ENCODE measurements around the gene TNFRSF18. TPM values are rescaled to one million over a fixed set of nuclear protein-coding genes. Genes with fewer than 3 reads are reported as not detected.

TNFRSF18 gene
- polyA plus RNA-seq, 1 donor = 0.38 TPM

GRCh38 chr1:1166642-1167397, 39.6 kb downstream of the TNFRSF18 start:
- no peak for DNase-seq

DNA sequence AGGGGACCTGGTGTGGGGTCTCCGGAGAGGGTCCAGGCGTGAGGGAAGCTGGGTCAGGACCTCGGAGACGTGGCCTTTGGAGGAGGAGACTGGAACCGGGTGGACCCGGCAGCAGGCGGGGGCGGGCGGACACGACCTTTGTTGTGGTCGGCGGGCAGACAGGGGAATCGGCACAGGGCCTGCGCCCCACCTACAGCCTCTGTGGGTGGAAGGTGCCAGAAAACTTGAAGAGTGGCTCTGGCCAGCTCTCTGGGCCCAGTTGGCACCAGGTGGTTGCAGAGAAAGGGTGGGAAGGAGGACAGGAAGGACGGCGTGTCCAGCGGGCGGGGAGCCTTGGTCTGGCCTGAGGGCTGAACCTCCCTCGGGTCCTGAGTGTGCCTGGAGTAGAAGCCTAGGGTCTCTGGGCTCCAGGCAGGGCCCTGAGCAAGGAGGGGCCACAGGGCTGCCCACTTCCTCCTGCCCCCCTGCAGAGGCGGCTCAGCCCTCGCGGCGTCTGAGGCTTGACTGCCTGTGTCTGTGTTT, 40.4 kb downstream of the TNFRSF18 start:
- DNase-seq = no peak

DNA sequence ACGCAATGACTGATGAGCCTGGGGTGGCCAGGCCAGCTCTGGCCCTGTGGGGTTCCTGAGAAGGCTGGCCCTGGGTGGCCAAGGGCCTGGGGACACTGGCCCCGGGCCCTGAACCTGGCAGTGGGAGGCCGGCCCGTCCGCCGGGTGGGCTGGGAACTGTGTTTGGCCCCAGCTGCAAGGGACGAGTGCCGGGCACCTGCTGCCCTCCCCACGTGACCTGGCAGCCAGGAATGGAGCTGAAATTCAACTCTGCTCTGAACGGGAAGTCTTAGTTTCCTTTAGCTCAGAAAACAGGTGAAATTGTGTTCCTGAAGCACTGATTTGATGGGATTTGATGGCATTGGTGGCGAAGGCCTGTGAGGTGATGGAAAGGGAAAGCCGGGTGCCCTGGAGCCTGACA, 40.9 kb downstream of the TNFRSF18 start:
- no peak for DNase-seq

GRCh38 chr1:1164701-1165451, 41.5 kb downstream of the TNFRSF18 start:
- no peak for DNase-seq

GRCh38 chr1:1164361-1164700, 42.1 kb downstream of the TNFRSF18 start:
- no peak for DNase-seq

- no peak for DNase-seq
These were observed 42.8 kb downstream of the TNFRSF18 start for GRCh38 chr1:1163538-1164070.

- no peak for DNase-seq
These were observed 43.5 kb downstream of the TNFRSF18 start for GRCh38 chr1:1162597-1163537.

DNA sequence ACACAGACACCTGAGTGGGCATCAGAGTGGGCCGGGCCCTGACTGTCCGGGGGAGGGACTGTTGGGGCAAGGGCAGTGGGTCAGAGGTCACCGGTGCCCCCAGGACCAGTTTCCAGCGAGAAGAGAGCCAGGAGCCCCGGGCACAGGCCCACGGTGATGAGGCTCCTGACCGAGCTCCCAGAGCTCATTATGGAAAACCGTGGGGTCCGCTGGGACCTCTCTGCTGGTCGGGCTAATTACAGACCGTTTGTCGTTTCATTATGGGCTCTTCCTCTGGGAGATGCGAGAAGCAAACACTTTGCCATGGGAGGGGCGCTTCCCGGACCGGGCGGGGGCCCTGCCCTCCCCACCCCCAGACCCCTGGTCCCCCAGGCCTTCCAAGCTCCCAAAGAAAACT, 44.7 kb downstream of the TNFRSF18 start:
- DNase-seq = no peak

DNA sequence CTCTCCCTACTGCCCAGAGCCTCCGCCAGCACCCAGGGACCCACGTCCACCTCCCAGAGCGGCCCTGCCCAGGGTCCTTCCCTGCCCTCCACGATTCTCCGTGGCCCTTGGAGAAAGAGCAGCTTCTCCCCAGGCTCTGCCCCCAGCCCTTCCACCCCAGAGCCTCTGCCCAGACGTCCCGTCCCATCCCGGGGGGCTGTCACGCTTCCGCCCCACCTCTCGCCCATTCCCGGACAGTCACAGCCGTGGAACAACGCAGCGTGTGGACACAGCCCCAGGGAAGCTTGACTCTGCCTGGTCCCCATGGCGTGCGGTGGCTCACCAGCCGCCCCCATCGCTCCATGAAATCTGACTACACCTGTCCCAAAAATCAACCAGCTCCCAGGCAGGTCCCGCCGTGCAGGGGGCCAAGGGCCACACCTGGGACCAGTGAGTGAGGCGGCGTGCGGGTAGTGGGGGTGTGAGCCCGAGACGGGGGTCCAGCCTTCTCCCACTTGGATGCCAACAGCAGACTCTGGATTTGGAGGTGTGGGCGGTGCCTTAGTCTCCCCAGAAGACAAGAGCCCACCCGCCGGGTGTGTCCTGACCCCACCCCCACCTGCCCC, 45.2 kb downstream of the TNFRSF18 start:
- no peak for DNase-seq

DNA sequence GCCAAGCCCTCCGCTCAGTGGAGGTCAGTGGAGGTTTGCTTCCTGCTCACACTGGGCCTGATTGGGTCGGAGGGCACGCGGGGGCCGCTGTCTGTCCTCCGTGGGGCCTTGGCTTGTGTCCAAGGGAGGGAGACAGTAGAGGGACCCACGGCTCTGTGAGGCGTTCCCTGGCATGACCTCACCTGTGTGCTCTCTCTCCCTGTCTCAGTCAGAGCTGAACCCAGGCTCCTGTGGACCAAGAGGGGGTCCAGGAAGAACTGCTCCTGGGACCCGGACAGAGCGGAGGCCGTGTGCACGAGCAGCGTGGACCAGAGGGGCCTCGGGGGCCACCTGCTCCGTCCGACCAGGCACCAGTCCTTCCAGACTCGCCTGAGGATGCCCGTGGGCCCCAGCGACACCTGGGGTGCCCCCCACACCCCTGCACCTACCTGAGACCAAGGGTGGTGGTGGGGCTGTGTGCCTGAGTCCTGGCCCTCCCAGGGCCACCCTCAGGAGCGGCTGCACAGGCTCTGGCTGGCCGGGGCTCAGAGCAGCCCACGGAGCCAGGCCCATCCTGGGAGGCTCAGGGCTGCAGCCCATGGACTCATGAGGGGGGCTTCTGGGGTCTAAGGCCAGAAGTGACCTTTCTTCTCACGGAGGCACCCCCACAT, 46.0 kb downstream of the TNFRSF18 start:
- no peak for DNase-seq

DNA sequence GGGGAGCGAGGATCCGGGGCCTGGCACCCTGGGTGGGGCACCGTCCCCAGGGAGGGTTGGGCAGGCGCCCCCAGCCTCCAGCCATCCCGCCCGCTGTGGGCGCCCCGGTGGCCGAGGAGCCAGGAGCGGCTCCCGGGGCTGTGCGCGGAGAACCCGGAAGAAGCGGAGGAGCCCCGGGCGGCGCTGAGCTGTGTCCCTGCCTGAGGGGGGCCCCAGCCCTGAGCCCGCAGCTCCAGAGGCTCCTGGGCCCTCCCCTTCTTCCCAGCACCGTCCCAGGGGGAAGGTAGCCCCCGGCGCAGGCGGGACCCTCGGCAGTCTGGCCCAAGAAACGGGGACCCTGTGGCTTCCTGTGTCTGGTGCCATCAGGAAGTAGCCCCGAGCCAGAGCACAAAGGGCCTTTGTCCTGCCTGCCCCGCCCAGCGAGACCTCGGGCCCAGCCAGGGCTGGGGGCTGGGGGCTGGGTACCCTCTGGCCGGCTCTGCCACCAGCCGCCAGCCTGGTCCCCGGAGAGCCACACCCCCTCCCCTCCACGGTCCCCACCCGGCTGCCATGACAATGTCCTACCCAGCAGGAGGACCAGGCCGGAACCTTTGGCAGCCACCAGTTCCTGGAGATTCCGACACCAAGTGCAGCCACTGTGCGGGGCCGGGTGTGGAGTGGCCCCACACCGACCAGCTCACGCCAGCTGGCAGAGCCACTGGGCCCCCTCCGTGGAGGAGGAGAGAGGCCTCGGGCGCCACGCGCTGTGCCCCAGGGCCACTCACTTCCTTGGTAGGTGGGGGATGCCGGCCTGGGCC, 48.3 kb downstream of the TNFRSF18 start:
- DNase-seq = no peak

- DNase-seq = peak; percentile 68
These were observed 48.9 kb downstream of the TNFRSF18 start for GRCh38 chr1:1157426-1157913.

DNA sequence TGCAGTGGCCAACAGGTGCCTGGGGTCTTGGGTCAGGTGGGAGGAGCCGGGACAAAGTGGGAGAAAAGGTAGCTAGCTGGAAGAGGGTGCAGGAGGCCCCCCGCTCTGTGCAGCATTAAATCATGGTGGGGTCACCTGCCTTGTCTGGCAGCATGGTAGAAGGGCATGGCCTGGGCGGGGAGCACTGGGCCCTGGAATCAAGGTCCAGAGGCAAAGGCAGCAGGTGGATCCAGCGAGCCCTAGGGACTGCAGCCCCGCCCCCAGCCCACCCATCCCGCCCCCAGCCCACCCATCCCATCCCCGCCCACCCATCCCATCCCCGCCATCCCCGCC, 49.4 kb downstream of the TNFRSF18 start:
- DNase-seq = no peak

DNA sequence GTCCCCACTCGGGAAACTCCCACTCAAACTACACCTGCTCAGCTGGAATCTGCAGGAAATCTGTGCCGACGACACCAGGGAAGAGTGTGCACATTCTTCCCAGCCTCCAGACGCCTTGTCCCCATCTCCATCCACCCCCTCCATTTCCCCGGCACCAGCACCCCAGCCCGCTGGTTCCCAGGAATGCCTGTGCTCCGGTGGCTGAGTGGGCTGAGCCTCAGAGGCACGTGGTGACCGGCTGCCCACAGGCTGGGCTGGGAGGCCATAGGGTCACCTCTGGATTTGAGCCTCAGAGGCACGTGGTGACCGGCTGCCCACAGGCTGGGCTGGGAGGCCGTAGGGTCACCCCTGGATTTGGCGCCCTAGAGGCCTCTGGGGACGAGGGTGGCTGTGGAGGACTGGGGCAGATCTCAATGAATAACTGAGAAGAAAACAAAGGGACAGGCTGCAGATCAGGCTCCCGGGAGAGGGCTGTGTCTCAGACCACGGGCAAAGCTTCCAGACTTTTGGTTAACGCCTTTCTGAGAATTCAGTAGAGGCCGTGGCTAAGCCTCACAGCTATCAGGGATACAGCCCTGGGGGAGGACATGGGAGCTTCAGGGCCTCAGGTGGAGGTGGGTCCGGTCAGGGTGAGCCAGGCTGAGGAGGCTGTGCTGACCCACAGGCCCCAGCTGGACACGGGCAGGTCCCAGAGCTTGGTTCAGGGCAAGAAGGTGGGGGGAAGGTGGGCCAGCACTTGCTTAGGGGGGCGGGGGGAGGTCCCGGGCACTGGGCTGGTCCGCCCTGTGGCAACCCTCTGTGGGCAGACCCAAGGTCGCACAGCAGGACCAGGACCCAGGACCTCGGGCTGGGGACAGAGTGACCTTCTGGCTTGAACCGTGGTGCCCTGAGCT, 50.0 kb downstream of the TNFRSF18 start:
- DNase-seq = no peak

DNA sequence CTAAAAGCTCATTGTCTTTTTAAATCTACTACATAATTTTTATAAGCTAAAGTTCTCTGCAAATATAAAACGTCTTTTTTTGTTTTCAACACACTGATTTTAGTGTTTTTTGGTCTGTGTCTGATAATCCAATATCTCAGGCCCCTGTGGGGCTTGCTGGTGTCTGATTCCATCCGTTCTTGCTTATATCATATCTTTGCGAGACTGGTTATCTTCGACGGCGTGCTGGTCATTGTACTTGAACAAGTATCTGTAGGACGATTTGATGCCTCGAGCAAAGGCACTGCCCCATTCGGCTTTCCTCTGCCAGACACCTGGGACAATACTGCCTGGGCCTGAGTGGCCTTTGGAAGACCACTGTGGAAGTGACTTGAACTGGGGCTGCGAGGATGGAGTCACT, 51.1 kb downstream of the TNFRSF18 start:
- DNase-seq = no peak

DNA sequence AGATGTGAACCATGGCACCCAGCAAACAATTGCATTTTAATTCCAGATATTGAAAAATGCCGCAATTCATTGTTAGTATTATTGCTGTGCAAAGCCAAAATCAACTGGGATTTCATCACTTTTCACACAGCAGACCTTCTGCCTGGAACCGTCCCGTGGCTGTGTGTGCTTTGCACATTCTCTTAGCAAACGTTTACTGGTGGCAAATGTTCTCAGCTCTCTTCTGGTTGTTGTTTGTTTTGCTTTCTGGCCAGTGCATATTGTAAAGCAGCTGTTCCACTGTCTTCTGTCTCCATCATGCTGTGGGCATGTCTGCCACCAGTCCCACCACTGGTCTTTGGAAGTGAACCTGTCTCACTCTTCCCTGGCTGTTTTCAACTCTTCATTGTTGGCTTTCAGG, 52.5 kb downstream of the TNFRSF18 start:
- DNase-seq = no peak
